ENCODE measurements around the gene PTPN4. TPM values are rescaled to one million over a fixed set of nuclear protein-coding genes. Genes with fewer than 3 reads are reported as not detected.

The PTPN4 gene
- total RNA-seq, 2 experiments from 2014 or later = 32.4 to 38.0 TPM

- H3K4me3 Mint-ChIP-seq = no peak overlapping the region
- intact Hi-C loops (cut with DNase I, micrococcal nuclease) = no loop called here
- ChIA-PET POLR2A (no interaction called here), CTCF (interaction anchor here (0.6 to 1.0 kb wide), 3 partner anchors 18 to 261 kb away, joined by 3 to 4 read pairs (median 3); no protein-coding TSS in a partner anchor)
- ATAC-seq (no peak), DNase-seq (no peak)
- H3K27me3 Mint-ChIP-seq = no peaks in the 10 kb centered on the region
- no peaks in the 10 kb centered on the region for H3K36me3 Mint-ChIP-seq (ENCODE audit: low read depth)
- no peak overlapping the region for H3K27ac Mint-ChIP-seq
- H3K9me3 Mint-ChIP-seq (ENCODE audit: low read depth) = no peaks in the 10 kb centered on the region
- peaks cover 22% of the 10 kb centered on the region for H3K4me1 Mint-ChIP-seq
Measured at GRCh38 chr2:119721043-119721442, 38.7 kb upstream of the PTPN4 start.

DNA sequence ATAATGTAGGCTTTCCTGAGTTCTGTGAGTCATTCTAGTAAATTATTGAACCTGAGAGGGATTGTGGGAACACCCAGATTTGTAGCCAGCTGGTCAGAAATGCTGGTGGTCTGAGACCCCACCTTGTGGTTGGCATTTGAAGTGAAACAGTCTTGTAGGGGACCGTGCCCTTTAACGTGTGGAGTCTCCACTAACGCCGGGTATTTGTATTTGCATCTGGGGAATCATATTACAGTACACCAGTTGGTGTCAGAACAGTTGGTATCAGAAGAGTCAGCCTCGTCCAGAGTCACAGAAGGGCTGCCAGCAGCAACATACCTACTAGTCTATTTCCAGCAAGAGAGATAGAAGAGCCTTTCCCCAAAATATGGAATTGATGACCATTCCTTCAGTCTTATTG lies 38.3 kb upstream of the PTPN4 start:
- DNase-seq = no peak
- CTCF ChIA-PET = interaction anchor here (0.6 to 1.0 kb wide), 3 partner anchors 18 to 260 kb away, joined by 3 to 4 read pairs (median 3); no protein-coding TSS in a partner anchor
- peaks cover 22% of the 10 kb centered on the region for H3K4me1 Mint-ChIP-seq
- H3K9me3 Mint-ChIP-seq (ENCODE audit: low read depth) = no peaks in the 10 kb centered on the region
- H3K27me3 Mint-ChIP-seq = no peaks in the 10 kb centered on the region
- POLR2A ChIA-PET = no interaction called here
- H3K36me3 Mint-ChIP-seq (ENCODE audit: low read depth) = no peaks in the 10 kb centered on the region
- intact Hi-C loops (cut with DNase I, micrococcal nuclease) = no loop called here
- H3K4me3 Mint-ChIP-seq = no peak overlapping the region
- ATAC-seq = no peak
- H3K27ac Mint-ChIP-seq = no peak overlapping the region

DNA sequence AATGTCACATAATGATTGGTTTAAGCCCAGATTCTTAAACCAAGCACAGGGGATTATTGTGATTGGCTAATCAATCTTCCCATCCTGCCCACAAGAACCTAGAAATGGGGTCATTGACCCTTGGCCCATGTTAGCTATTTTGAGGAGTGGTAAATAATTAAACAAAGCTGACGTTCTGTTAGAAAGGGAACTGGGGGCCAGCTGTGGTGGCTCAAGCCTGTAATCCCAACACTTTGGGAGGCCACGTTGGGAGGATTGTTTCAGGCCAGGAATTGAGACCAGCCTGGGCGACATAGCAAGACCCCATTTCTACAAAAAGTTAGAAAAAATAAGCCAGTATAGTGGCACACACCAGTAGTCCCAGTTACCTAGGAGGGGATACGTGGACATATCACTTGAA lies 37.8 kb upstream of the PTPN4 start:
- no peak for ATAC-seq
- DNase-seq = no peak
- no peak overlapping the region for H3K27ac Mint-ChIP-seq
- peaks cover 22% of the 10 kb centered on the region for H3K4me1 Mint-ChIP-seq
- no peaks in the 10 kb centered on the region for H3K9me3 Mint-ChIP-seq (ENCODE audit: low read depth)
- H3K4me3 Mint-ChIP-seq = no peak overlapping the region
- intact Hi-C loops (cut with DNase I, micrococcal nuclease) = no loop called here
- ChIA-PET POLR2A (no interaction called here), CTCF (interaction anchor here (0.9 kb wide), 1 partner anchor 260 kb away, joined by 4 read pairs; no protein-coding TSS in a partner anchor)
- H3K27me3 Mint-ChIP-seq = no peaks in the 10 kb centered on the region
- no peaks in the 10 kb centered on the region for H3K36me3 Mint-ChIP-seq (ENCODE audit: low read depth)

DNA sequence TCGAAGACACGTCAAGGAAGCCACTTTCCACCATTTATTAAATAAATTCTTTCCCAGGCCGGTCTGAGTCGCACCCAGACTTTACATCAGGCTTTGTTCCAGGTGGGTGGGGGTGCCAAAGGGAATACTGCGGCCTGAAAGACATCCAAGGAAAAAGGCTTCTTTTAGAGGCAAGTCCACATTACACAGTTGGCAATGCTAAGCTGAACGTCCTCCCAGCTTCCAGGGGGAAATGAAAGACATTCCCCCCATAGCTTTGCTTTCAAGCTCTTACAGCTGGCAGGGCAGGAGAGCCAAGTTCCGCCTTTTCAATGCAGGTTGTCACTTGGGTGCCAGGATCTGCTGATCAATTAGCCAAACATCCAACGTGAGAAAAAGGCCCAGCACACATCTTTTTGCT lies 36.5 kb upstream of the PTPN4 start:
- DNase-seq (no peak), ATAC-seq (no peak)
- intact Hi-C loops (cut with DNase I, micrococcal nuclease) = no loop called here
- H3K27ac Mint-ChIP-seq = no peak overlapping the region
- H3K27me3 Mint-ChIP-seq = no peaks in the 10 kb centered on the region
- H3K36me3 Mint-ChIP-seq (ENCODE audit: low read depth) = no peaks in the 10 kb centered on the region
- H3K4me3 Mint-ChIP-seq = no peak overlapping the region
- CTCF ChIA-PET = interaction anchor here (0.8 kb wide), 1 partner anchor 573 kb away, joined by 4 read pairs; no protein-coding TSS in a partner anchor
- H3K4me1 Mint-ChIP-seq = peaks cover 20% of the 10 kb centered on the region
- POLR2A ChIA-PET = no interaction called here
- no peaks in the 10 kb centered on the region for H3K9me3 Mint-ChIP-seq (ENCODE audit: low read depth)

- CTCF ChIA-PET = interaction anchor here (0.7 kb wide), 1 partner anchor 370 kb away, joined by 3 read pairs; no protein-coding TSS in a partner anchor
- Mint-ChIP-seq H3K9me3 (ENCODE audit: low read depth) (no peaks in the 10 kb centered on the region), H3K27me3 (no peaks in the 10 kb centered on the region), H3K4me3 (no peak overlapping the region), H3K36me3 (ENCODE audit: low read depth) (no peaks in the 10 kb centered on the region), H3K27ac (no peak overlapping the region), H3K4me1 (peaks cover 13% of the 10 kb centered on the region)
- ATAC-seq (peak; percentile 83), DNase-seq (peak; percentile 21)
- POLR2A ChIA-PET = interaction anchor here (0.6 kb wide), 1 partner anchor 562 kb away, joined by 3 read pairs; no protein-coding TSS in a partner anchor
- intact Hi-C loops (cut with DNase I, micrococcal nuclease) = no loop called here
Measured at GRCh38 chr2:119723784-119724467, 35.8 kb upstream of the PTPN4 start.

GRCh38 chr2:119724656-119725485 lies 34.9 kb upstream of the PTPN4 start:
- Mint-ChIP-seq H3K4me3 (no peak overlapping the region), H3K27me3 (no peaks in the 10 kb centered on the region), H3K27ac (no peak overlapping the region), H3K9me3 (ENCODE audit: low read depth) (no peaks in the 10 kb centered on the region), H3K4me1 (peaks cover 8% of the 10 kb centered on the region), H3K36me3 (ENCODE audit: low read depth) (no peaks in the 10 kb centered on the region)
- POLR2A ChIA-PET = interaction anchor here (0.6 kb wide), 1 partner anchor 561 kb away, joined by 3 read pairs; no protein-coding TSS in a partner anchor
- ATAC-seq = no peak
- intact Hi-C loops (cut with DNase I, micrococcal nuclease) = no loop called here
- CTCF ChIA-PET = no interaction called here
- DNase-seq = no peak

GRCh38 chr2:119727493-119727892 lies 32.2 kb upstream of the PTPN4 start:
- DNase-seq (no peak), ATAC-seq (no peak)
- Mint-ChIP-seq H3K27me3 (no peaks in the 10 kb centered on the region), H3K36me3 (ENCODE audit: low read depth) (no peaks in the 10 kb centered on the region), H3K4me1 (peaks cover 8% of the 10 kb centered on the region), H3K9me3 (ENCODE audit: low read depth) (no peaks in the 10 kb centered on the region), H3K4me3 (no peak overlapping the region), H3K27ac (no peak overlapping the region)
- ChIA-PET CTCF (no interaction called here), POLR2A (no interaction called here)
- intact Hi-C loops (cut with DNase I, micrococcal nuclease) = no loop called here

DNA sequence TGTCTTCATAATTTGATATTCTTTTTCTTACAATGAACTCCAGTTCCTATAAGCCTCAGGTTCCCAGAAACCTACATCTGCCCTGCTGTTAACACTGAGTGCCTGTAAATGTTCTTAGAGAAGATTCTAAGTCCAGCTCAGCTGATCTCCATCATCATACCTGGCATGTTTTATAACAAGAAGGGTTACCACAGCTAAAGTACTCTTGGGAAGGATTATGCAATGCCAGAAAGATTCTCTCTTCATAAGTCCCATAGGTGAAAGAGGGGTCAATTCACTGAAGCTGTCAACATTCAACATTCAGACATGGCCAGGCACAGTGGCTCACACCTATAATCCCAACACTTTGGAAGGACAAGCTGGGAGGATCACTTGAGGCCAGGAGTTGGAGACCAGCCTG lies 31.3 kb upstream of the PTPN4 start:
- ATAC-seq (no peak), DNase-seq (no peak)
- Mint-ChIP-seq H3K9me3 (ENCODE audit: low read depth) (no peaks in the 10 kb centered on the region), H3K4me1 (peaks cover 6% of the 10 kb centered on the region), H3K4me3 (no peak overlapping the region), H3K27me3 (no peaks in the 10 kb centered on the region), H3K36me3 (ENCODE audit: low read depth) (no peaks in the 10 kb centered on the region), H3K27ac (no peak overlapping the region)
- intact Hi-C loops (cut with DNase I, micrococcal nuclease) = no loop called here
- ChIA-PET CTCF (interaction anchor here (1.1 kb wide), 1 partner anchor 11 kb away, joined by 4 read pairs; no protein-coding TSS in a partner anchor), POLR2A (no interaction called here)

DNA sequence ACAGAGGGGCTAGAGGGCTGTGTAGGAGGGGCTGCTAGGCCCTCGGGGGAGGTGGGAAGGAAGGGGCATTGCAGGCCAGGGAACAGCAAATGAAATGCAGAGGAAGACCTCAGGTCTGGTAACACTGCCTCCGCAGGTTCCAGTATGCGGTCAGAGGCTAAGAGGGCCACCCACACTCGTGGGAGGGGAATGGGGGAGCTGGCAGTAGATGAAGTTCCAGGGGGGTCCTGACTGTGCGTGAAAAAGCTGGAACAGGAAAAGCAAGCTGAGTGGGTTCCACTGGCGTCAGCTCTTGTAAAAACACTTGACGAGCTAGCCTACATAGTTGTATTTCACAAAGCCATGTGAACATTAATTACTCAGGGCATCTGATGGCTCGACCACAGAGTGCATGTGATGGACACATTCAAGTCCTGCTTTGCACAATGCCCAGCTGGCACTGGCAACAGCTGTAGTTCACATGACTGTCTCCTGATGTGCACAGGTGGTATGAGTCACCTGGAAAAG lies 29.0 kb upstream of the PTPN4 start:
- ChIA-PET POLR2A (no interaction called here), CTCF (no interaction called here)
- H3K27ac Mint-ChIP-seq = no peak overlapping the region
- ATAC-seq (no peak), DNase-seq (no peak)
- intact Hi-C loops (cut with DNase I, micrococcal nuclease) = no loop called here
- no peaks in the 10 kb centered on the region for H3K4me1 Mint-ChIP-seq
- no peak overlapping the region for H3K4me3 Mint-ChIP-seq
- H3K9me3 Mint-ChIP-seq (ENCODE audit: low read depth) = no peaks in the 10 kb centered on the region
- H3K36me3 Mint-ChIP-seq (ENCODE audit: low read depth) = no peaks in the 10 kb centered on the region
- no peaks in the 10 kb centered on the region for H3K27me3 Mint-ChIP-seq

DNA sequence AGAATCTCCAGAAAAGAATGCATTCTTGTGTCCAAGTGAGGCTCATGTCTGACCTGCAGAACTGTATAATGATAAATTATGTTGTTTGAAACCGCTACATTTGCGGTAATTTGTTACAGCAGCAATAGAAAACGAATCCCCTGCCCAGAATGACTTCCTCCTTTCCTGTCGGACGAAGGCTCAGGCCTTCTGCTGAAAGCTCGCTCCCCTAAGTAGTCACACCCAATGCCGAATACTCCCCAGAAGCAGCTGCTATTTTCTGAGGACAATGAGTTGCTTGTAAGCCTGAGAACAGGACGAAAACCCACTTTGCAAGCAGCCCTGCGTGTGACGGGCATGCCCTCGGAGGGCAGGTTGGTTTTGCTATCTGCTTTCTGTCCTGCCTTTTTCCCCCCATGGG lies 27.7 kb upstream of the PTPN4 start:
- DNase-seq (no peak), ATAC-seq (no peak)
- Mint-ChIP-seq H3K4me3 (no peak overlapping the region), H3K27me3 (no peaks in the 10 kb centered on the region), H3K36me3 (ENCODE audit: low read depth) (no peaks in the 10 kb centered on the region), H3K9me3 (ENCODE audit: low read depth) (no peaks in the 10 kb centered on the region), H3K27ac (no peak overlapping the region), H3K4me1 (no peaks in the 10 kb centered on the region)
- POLR2A ChIA-PET = no interaction called here
- CTCF ChIA-PET = interaction anchor here (0.5 to 1.3 kb wide), 4 partner anchors 13 to 581 kb away, joined by 3 to 4 read pairs (median 3); no protein-coding TSS in a partner anchor
- intact Hi-C loops (cut with DNase I, micrococcal nuclease) = no loop called here

- Mint-ChIP-seq H3K4me3 (no peak overlapping the region), H3K9me3 (ENCODE audit: low read depth) (no peaks in the 10 kb centered on the region), H3K4me1 (no peaks in the 10 kb centered on the region), H3K27me3 (no peaks in the 10 kb centered on the region), H3K36me3 (ENCODE audit: low read depth) (no peaks in the 10 kb centered on the region), H3K27ac (no peak overlapping the region)
- intact Hi-C loops (cut with DNase I, micrococcal nuclease) = no loop called here
- ATAC-seq (no peak), DNase-seq (no peak)
- POLR2A ChIA-PET = no interaction called here
- CTCF ChIA-PET = interaction anchor here (0.5 to 1.3 kb wide), 4 partner anchors 14 to 580 kb away, joined by 3 read pairs; partner anchors contain the start of gene TMEM185B
Measured at GRCh38 chr2:119732601-119733164, 27.0 kb upstream of the PTPN4 start.

Data from activated CD4-positive, alpha-beta T cell treated with anti-CD3 and anti-CD28 coated beads for 36 hours (primary cell).